Measurements from ENCODE around the gene FSTL3.
A peak's percentile ranks its signal among the peaks of the same experiment; 100 is the strongest.
"Not testable (repeated sequence)": the region's sequence is repeated elsewhere in the genome, so short reads cannot be mapped to it uniquely, and the experiment has no call there.

FSTL3 gene

GRCh38 chr19:676339-677105, at the start of gene FSTL3:
Gene FSTL3, plus strand, starts transcription at chr19:676392. Its CDS starts 32 bp downstream, at chr19:676424.
- DNase-seq (ENCODE audit: low spot score): no peak

DNA sequence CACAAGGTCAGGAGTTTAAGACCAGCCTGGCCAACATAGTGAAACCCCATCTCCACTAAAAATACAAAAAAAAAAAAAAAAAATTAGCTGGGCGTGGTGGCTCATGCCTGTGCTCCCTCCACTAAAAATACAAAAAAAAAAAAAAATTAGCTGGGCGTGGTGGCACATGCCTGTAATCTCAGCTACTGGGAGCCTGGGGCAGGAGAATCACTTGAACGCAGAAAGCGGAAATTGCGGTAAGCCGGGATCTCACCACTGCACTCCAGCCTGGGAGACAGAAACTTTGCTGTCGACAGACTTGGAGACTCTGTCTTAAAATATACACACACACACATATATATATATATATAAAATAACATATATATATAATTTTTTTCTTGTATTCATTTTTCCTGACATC, 49.6 kb upstream of the FSTL3 start:
- not testable (repeated sequence) for DNase-seq (ENCODE audit: low spot score)

DNA sequence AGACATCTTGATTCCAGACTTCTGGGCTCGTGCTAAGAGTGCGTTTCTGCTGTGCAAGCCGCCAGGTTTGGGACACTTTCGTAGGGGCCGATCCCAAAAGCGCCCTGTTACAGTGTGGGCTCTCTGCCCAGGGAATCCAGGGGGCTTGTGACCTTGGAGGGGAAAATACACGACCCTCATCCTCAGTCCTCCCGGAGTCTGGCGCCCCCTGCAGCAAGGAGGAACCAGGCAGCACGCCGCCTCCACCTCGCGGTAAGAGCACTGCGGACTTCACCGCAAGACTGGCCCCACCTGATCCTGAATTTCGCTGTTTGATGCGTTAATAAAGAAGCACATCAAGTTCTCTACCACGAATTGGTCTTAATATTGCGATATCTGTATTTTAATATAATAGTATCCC, 48.0 kb upstream of the FSTL3 start:
- DNase-seq (ENCODE audit: low spot score): peak; percentile 18

DNA sequence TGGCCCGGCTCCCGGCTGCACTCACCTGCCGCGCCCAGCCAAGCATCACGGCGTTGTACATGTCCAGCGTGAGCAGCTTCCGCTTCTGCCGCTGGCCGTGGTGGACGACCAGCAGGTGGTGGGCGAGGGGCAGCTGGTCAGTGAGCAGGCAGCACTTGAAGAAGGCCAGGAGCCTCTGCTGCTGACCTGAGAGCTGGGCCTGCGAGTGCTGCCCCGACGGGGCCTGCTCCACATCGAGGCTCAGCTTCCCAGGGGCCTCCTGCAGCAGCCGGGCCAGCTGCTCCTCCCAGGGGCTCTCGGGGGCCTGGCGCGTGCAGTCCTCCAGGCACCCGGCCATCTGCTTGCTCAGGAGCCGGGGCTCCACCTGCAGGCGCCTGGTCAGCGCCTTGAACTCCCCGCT, 46.7 kb upstream of the FSTL3 start:
- not testable (repeated sequence) for DNase-seq (ENCODE audit: low spot score)

GRCh38 chr19:629961-630714, 46.1 kb upstream of the FSTL3 start:
- DNase-seq (ENCODE audit: low spot score): no peak

DNA sequence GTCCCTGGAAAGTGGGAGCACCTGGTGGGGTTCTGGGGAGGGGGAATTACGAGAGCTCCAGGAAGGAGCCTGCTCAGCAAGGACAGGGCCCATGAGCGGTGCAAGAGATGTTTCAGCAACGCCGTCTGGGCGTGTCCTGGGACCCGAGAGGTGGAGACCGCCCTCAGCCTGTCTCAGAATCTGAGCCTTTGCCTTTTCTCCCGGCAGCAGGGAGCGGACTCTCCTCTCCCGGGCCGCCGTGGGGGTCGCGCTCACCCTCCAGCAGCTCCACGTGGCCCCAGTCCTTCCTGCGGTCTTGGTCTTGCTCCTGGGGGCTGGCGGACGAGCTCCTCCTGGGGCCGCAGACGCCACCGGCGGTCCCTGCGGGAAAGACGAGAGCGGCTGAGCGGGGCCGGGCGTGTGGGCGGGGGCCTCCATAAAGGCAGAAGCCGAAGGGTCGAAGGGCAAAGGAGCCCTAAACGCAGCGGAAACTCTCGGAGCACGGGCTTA, 43.6 kb upstream of the FSTL3 start:
- peak; percentile 28 for DNase-seq (ENCODE audit: low spot score)

GRCh38 chr19:633068-633785, 43.0 kb upstream of the FSTL3 start, which contains the start of gene POLRMT:
Gene POLRMT, minus strand, starts transcription at chr19:633537. Its CDS starts 25 bp downstream, at chr19:633512.
- DNase-seq (ENCODE audit: low spot score): peak; percentile 99

GRCh38 chr19:633786-634639, 42.2 kb upstream of the FSTL3 start:
- no peak for DNase-seq (ENCODE audit: low spot score)

DNA sequence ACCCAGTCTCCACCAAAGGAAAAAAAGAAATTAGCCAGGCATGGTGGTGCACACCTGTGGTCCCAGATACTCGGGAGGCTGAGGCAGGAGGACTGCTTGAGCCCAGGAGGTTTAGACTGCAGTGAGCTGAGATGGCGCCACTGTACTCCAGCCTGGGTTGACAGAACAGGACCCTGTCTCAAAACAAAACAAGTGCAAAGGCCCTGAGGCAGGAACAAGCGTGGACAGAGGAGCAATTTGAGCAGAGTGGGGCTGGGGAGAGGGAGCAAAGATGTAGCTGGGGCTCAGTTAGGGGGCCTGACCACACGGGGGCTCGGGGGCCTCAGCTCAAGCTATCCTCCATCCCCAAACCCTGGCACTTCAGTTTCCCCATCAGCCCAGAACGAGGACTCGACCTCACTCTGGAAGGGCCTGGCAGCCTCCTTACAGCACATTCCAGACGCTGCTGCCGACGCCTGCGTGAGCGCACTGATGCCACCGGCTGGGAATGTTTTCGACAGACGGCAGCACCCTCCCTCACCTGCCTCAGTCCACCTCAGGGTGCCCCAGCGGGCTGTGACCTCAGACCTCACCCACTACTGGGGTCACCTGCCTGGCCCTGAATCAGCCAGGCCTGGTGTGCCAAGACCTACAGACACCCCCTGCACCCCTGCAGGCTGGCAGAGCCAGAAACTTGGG, 41.1 kb upstream of the FSTL3 start:
- no peak for DNase-seq (ENCODE audit: low spot score)

- DNase-seq (ENCODE audit: low spot score): no peak
These were observed 37.3 kb upstream of the FSTL3 start for GRCh38 chr19:638906-639252.

DNA sequence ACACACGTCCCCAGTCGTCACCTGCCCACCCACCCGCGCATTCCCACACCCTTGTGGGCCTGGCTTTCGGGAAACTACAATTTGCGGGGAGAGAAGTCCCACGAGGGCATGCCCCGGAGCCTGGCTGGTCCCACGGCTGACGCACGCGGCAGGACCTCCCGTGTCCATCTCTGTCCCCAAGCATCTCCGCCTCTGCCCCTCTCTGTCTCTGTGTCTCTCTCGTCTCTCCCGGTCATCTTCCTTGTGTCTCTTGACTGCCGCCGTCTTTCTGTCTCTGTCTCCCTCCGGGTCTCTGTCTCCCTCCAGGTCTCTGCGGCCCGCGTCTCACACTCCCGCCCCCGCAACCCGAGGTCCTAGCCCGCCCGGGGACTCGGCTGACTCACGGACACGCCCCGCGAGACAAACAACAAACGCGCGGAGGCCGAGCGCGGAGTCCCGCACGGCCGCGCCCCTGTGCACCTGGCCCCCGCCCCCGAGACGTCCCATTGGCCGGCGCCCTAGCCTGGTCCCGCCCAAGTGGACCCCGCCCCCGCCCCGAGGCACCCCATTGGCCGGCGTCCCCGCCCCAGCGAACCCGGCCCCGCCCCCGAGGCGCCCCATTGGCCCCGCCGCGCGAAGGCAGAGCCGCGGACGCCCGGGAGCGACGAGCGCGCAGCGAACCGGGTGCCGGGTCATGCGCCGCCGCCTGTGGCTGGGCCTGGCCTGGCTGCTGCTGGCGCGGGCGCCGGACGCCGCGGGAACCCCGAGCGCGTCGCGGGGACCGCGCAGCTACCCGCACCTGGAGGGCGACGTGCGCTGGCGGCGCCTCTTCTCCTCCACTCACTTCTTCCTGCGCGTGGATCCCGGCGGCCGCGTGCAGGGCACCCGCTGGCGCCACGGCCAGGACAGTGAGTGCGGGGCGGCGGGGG, 36.7 kb upstream of the FSTL3 start, which contains the start of gene FGF22:
TSS of gene FGF22 (plus strand) at position 627 of the 908 bp plus-strand sequence. CDS start at position 674, 47 bp downstream.
- DNase-seq (ENCODE audit: low spot score): peak; percentile 92

DNA sequence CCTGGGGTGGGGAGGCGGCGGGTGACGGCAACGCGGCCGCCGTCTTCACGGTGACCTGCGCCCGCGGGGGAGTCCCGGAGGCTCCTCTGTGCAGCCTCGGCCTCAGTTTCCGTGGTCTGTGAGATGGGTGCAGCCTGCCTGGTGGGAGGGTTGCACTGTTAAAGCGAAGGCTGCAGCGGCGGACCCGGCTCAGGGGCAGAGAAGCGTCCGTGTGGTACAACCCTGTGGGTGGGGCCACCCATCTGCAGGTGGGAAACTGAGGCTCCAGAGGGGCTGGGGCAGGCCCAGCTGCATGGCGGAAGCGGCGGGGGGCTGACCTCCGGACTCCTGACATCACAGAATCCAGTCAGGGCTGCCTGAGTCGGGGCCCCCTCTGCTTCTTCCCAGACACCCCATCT, 36.0 kb upstream of the FSTL3 start:
- no peak for DNase-seq (ENCODE audit: low spot score)

DNA sequence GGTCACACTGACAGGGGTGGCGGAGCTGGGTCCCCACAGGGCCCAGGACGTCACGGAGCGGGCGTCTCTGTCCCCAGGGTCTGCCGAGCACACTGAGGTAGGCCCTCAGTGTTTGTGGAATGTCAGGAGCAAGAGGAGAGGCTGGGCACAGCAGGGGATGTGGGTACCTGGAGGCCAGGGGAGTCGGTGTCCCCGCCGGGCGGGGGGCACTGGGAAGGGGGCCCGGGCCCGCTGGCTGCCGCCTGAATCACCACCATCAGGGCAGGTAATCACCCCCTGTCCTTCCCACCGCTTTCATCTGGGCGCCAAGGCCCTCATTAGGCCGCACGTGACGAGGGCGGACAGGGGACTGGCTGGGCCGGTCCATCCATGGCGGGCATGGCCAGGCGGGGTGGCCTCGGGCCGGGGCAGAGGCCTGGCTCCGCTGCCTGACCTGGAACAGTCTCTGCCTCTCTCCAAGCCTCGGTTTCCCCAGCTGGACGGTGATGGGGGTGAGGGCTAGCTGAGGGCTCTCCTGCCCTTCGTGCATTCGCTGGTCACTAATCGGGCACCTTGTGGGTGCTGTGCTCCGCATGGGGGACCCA, 35.5 kb upstream of the FSTL3 start:
- DNase-seq (ENCODE audit: low spot score): no peak

DNA sequence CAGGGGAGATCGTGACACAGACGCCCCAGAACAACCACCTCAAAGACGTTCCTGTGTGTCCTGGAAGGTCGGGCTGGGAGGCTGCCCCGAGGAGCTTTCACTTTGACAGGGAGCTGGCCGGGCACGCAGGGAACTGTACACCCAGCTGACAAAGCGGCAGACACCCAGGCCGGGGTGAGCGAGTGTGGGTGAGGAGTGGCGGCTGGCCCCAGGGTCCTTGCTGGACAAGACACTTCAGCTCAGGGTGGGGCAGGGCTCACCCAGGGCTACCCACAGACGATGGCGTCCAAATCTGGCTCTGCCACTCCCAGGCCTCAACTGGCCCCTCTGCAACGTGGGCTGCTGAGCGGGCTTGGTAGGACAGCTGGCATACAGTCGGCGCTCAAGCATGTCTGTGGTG, 34.5 kb upstream of the FSTL3 start:
- DNase-seq (ENCODE audit: low spot score): no peak

DNA sequence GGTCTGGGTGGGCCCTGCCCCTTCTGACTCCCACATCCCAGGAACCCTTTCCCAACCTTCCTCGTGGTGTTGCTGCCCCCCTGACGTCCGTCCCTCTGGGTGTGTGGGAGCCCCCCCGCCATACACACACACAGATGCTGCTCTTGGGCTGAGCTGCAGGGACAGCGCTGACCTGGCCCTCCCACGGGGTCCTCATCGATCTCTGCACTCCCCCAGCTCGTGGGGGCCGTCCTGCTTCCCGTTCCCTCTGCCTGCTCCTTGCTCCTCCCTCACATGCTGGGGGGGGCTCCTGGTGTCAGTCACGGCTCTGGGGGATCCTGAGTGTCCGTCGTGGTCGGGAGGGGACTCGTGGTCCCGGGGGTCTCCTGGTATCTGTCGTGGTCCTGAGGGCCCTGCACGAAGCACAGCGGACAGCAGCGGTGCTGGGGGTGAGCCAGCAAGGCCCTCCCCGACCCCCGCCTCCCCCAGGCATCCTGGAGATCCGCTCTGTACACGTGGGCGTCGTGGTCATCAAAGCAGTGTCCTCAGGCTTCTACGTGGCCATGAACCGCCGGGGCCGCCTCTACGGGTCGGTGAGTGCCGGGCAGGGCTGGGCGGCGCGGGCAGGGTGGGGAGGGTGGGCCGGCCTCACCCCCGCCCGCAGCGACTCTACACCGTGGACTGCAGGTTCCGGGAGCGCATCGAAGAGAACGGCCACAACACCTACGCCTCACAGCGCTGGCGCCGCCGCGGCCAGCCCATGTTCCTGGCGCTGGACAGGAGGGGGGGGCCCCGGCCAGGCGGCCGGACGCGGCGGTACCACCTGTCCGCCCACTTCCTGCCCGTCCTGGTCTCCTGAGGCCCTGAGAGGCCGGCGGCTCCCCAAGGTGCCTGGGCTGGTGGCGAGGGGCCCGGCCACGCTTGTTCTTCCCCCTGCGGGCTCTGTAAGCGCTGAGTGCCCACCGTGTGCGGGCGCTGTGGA, 33.1 kb upstream of the FSTL3 start:
- DNase-seq (ENCODE audit: low spot score): no peak

GRCh38 chr19:643736-644135, 32.5 kb upstream of the FSTL3 start:
- no peak for DNase-seq (ENCODE audit: low spot score)

DNA sequence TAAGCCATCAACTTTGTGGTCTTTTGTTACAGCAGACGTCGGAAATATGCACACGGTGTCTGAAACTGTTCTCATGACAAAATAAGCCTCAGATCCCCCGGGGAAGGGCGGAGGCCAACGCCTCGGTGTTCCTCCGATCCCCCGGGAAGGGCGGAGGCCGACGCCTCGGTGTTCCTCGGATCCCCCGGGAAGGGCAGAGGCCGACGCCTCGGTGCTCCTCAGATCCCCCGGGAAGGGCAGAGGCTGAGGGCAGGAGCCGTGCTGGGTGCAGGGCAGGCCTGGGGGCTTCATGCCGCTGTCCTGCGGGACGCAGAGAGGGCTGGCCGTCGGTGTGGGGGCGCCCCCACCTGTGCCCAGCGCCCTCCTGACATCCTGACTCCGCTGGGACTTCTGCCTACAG, 31.8 kb upstream of the FSTL3 start:
- no peak for DNase-seq (ENCODE audit: low spot score)

- no peak for DNase-seq (ENCODE audit: low spot score)
These were observed 31.4 kb upstream of the FSTL3 start for GRCh38 chr19:644789-645188.
